ENCODE results near the gene CFAP46. TPM values are rescaled to one million over a fixed set of nuclear protein-coding genes. Genes with fewer than 3 reads are reported as not detected.

CFAP46 gene
- total and polyA plus RNA-seq, 2 experiments from 2014 or later: 3.1 to 5.4 TPM

DNA sequence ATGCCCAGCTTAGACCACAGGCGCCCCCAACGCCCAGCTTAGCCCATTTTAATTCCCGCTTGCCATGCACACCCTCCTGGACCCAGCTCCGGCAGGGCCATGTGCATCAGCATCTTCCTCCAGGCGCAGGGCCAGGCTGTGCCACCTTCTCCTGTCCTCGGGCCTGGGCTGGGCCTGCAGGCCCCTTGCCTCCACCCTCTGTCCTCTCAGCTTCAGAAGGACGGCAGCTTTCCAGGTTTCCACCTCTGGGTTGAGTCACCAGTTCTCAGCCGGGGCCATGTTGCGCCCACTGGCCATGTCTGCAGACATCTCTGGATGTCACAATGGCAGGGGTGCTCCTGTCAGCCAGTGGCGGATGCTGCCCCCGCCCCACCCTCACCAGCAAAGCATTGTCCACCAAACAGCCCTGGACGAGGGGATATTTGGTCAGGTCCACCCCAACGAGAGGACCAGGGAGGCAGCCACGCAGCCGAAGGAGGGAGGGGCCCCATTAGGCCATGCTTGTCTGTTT, 97.3 kb downstream of the CFAP46 start:
- DNase-seq (ENCODE audit: low spot score): no peak
- H2AFZ ChIP-seq: no peak overlapping the region
- peaks cover 28% of the 10 kb centered on the region for H3K9me3 Mint-ChIP-seq
- H3F3A ChIP-seq (replicated peaks; ENCODE audit: low read depth): no peaks in the 10 kb centered on the region
- no peaks in the 10 kb centered on the region for H3K27me3 ChIP-seq (ENCODE audit: insufficient read depth)
- no peaks in the 10 kb centered on the region for H3K79me2 ChIP-seq (replicated peaks; ENCODE audit: insufficient read depth)
- H3K4me3 ChIP-seq: no peak overlapping the region
- no peaks in the 10 kb centered on the region for H3K4me1 ChIP-seq (ENCODE audit: insufficient read depth)
- no peak overlapping the region for H3K27ac Mint-ChIP-seq
- no peak overlapping the region for H3K27ac ChIP-seq (ENCODE audit: low read depth)
- no peak overlapping the region for H3K4me2 ChIP-seq
- no peak overlapping the region for H3K4me3 Mint-ChIP-seq
- H3K9me2 ChIP-seq (ENCODE audit: insufficient read depth): no peaks in the 10 kb centered on the region
- no peaks in the 10 kb centered on the region for H4K20me1 ChIP-seq (replicated peaks; ENCODE audit: insufficient read depth)
- ATAC-seq: no peak
- H3K36me3 ChIP-seq (ENCODE audit: insufficient read depth): no peaks in the 10 kb centered on the region
- H3K4me1 Mint-ChIP-seq: peaks cover 8% of the 10 kb centered on the region; the same call in 2 of the 3 replicates
- peaks cover 11% of the 10 kb centered on the region; the same call in 2 of the 3 replicates for H3K36me3 Mint-ChIP-seq (ENCODE audit: low read depth)
- H3K27me3 Mint-ChIP-seq (ENCODE audit: insufficient read depth, low read depth, poor library complexity): peaks cover 2% of the 10 kb centered on the region
- TF ChIP-seq ZNF331 (CRISPR knock-in tag; IDR thresholded peaks at IDR 0.05; ENCODE audit: low read depth) (no peak), CREB1 (CRISPR knock-in tag; IDR thresholded peaks at IDR 0.05; ENCODE audit: low read depth) (no peak), STAT1 (IDR thresholded peaks at IDR 0.05; ENCODE audit: unreplicated experiment) (no peak), NANOG (IDR thresholded peaks at IDR 0.05; ENCODE audit: borderline replicate concordance) (no peak), JUNB (IDR thresholded peaks at IDR 0.05; ENCODE audit: unreplicated experiment) (no peak), EZH2 (IDR thresholded peaks at IDR 0.05; ENCODE audit: low read depth, unreplicated experiment) (no peak)
- TF ChIP-seq, protein P1, sequence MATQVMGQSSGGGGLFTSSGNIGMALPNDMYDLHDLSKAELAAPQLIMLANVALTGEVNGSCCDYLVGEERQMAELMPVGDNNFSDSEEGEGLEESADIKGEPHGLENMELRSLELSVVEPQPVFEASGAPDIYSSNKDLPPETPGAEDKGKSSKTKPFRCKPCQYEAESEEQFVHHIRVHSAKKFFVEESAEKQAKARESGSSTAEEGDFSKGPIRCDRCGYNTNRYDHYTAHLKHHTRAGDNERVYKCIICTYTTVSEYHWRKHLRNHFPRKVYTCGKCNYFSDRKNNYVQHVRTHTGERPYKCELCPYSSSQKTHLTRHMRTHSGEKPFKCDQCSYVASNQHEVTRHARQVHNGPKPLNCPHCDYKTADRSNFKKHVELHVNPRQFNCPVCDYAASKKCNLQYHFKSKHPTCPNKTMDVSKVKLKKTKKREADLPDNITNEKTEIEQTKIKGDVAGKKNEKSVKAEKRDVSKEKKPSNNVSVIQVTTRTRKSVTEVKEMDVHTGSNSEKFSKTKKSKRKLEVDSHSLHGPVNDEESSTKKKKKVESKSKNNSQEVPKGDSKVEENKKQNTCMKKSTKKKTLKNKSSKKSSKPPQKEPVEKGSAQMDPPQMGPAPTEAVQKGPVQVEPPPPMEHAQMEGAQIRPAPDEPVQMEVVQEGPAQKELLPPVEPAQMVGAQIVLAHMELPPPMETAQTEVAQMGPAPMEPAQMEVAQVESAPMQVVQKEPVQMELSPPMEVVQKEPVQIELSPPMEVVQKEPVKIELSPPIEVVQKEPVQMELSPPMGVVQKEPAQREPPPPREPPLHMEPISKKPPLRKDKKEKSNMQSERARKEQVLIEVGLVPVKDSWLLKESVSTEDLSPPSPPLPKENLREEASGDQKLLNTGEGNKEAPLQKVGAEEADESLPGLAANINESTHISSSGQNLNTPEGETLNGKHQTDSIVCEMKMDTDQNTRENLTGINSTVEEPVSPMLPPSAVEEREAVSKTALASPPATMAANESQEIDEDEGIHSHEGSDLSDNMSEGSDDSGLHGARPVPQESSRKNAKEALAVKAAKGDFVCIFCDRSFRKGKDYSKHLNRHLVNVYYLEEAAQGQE (IDR thresholded peaks at IDR 0.05; ENCODE audit: unreplicated experiment): no peak
- TF ChIP-seq, protein P2, sequence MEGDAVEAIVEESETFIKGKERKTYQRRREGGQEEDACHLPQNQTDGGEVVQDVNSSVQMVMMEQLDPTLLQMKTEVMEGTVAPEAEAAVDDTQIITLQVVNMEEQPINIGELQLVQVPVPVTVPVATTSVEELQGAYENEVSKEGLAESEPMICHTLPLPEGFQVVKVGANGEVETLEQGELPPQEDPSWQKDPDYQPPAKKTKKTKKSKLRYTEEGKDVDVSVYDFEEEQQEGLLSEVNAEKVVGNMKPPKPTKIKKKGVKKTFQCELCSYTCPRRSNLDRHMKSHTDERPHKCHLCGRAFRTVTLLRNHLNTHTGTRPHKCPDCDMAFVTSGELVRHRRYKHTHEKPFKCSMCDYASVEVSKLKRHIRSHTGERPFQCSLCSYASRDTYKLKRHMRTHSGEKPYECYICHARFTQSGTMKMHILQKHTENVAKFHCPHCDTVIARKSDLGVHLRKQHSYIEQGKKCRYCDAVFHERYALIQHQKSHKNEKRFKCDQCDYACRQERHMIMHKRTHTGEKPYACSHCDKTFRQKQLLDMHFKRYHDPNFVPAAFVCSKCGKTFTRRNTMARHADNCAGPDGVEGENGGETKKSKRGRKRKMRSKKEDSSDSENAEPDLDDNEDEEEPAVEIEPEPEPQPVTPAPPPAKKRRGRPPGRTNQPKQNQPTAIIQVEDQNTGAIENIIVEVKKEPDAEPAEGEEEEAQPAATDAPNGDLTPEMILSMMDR (conservative IDR thresholded peaks at IDR 0.05; ENCODE audit: low read depth in 2 of 2): no peak

DNA sequence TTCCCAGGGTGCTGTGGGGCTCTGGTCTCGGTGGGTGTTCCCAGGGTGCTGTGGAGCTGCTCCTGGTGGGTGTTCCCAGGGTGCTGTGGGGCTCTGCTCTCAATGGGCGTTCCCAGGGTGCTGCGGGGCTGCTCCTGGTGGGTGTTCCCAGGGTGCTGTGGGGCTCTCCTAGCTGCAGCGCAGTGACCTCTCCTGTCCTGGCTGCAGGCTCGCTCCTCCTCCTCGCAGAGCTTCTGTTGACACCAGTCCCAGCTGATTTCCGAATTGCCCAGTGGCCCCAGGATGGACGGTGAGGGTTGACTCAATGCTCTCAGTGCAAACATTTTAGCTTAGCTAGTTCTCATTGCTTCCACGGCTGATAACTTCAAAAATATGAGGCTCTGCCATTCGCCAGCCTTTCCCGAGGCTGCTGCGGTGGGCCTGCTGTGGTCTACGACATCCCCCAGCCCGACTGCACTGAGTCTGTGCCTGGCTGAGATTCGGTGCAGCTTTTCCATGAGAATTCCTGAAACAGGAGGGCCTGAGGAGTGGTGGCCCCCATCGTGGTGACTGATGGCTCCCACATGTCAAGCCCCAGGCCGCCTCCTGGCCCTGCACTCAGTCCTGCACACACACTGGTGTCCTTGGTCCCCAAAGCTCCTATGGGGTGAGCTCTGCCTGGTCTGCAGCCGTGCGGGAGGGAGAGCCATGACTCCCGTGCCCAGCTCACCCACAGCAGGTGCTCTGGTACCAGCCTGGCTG, 98.1 kb downstream of the CFAP46 start:
- H3F3A ChIP-seq (replicated peaks; ENCODE audit: low read depth): no peaks in the 10 kb centered on the region
- TF ChIP-seq JUNB (IDR thresholded peaks at IDR 0.05; ENCODE audit: unreplicated experiment) (no peak), CREB1 (CRISPR knock-in tag; IDR thresholded peaks at IDR 0.05; ENCODE audit: low read depth) (no peak), STAT1 (IDR thresholded peaks at IDR 0.05; ENCODE audit: unreplicated experiment) (no peak), EZH2 (IDR thresholded peaks at IDR 0.05; ENCODE audit: low read depth, unreplicated experiment) (no peak), NANOG (IDR thresholded peaks at IDR 0.05; ENCODE audit: borderline replicate concordance) (no peak), EZH2phosphoT487 (IDR thresholded peaks at IDR 0.05; ENCODE audit: unreplicated experiment) (no peak), ZNF331 (CRISPR knock-in tag; IDR thresholded peaks at IDR 0.05; ENCODE audit: low read depth) (no peak), POLR2AphosphoS5 (IDR thresholded peaks at IDR 0.05; ENCODE audit: low read depth) (no peak)
- TF ChIP-seq, protein P2 (conservative IDR thresholded peaks at IDR 0.05; ENCODE audit: low read depth in 2 of 2): no peak
- TF ChIP-seq, protein P1 (IDR thresholded peaks at IDR 0.05; ENCODE audit: unreplicated experiment): no peak

More for the DNA sequence above, 98.1 kb downstream of the CFAP46 start:
- Histone ChIP-seq H3K27ac (ENCODE audit: low read depth) (no peak overlapping the region), H3K9me2 (ENCODE audit: insufficient read depth) (no peaks in the 10 kb centered on the region), H3K79me2 (replicated peaks; ENCODE audit: insufficient read depth) (no peaks in the 10 kb centered on the region), H3K4me2 (no peak overlapping the region), H3K4me1 (ENCODE audit: insufficient read depth) (no peaks in the 10 kb centered on the region), H3K27me3 (ENCODE audit: insufficient read depth) (no peaks in the 10 kb centered on the region), H3K36me3 (ENCODE audit: insufficient read depth) (no peaks in the 10 kb centered on the region), H4K20me1 (replicated peaks; ENCODE audit: insufficient read depth) (no peaks in the 10 kb centered on the region; the same call in 1 of the 2 replicates), H3K4me3 (no peak overlapping the region), H2AFZ (no peak overlapping the region)
- ATAC-seq (no peak), DNase-seq (ENCODE audit: low spot score) (no peak)
- Mint-ChIP-seq H3K36me3 (ENCODE audit: low read depth) (peaks cover 11% of the 10 kb centered on the region; the same call in 2 of the 3 replicates), H3K4me3 (no peak overlapping the region), H3K27me3 (ENCODE audit: insufficient read depth, low read depth, poor library complexity) (peaks cover 2% of the 10 kb centered on the region), H3K9me3 (peaks cover 28% of the 10 kb centered on the region), H3K27ac (no peak overlapping the region), H3K4me1 (peaks cover 8% of the 10 kb centered on the region; the same call in 2 of the 3 replicates)
